Measurements from ENCODE around the gene TRAF5. TPM values are rescaled to one million over a fixed set of nuclear protein-coding genes. Genes with fewer than 3 reads are reported as not detected.

The TRAF5 gene
- total and polyA plus RNA-seq, 2 of the 4 experiments (the other 2 are of a cell fraction), result 10.0 to 14.7 TPM

DNA sequence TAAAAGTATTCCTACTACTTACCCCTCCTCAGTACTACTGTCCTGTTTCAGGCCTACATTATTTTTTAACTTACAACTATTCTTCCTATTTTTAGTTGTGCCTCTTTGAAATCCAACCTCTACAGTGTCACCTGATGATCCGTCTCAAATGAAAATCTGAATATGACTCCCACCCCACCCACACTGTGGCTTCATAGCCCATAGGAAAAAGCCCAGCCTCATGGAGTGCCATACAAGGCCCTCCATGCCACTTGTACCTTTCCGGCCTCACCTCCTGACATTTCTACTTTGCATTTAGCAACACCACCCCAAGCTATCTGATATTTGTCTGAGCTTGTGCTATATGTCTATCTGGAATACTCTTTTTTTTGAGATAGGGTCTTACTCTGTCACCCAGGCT, 49.3 kb downstream of the TRAF5 start:
- Histone ChIP-seq H3K27ac (ENCODE audit: insufficient read depth, low read length) (no peak overlapping the region), H3K14ac (replicated peaks; ENCODE audit: low read depth, low read length) (no peak overlapping the region), H2BK120ac (ENCODE audit: low read depth, low read length) (no peak overlapping the region), H3K9me1 (ENCODE audit: insufficient read depth, low read length) (no peaks in the 10 kb centered on the region; the same call in 1 of the 2 replicates), H3K79me1 (ENCODE audit: low read depth in 1 of 2, low read length in 2 of 2) (no peaks in the 10 kb centered on the region; a peak in 1 of 4 replicates), H3K4me2 (ENCODE audit: low read depth, low read length) (no peak overlapping the region), H3K36me3 (ENCODE audit: control insufficient read depth, insufficient read depth, low read length) (peaks cover 17% of the 10 kb centered on the region), H3K18ac (ENCODE audit: low read depth, low read length) (no peak overlapping the region), H3K27me3 (ENCODE audit: control insufficient read depth, insufficient read depth, low read length) (no peaks in the 10 kb centered on the region), H4K20me1 (ENCODE audit: insufficient read depth, low read length) (no peaks in the 10 kb centered on the region), H4K91ac (ENCODE audit: insufficient read depth, low read depth, low read length) (no peak overlapping the region), H2AFZ (replicated peaks; ENCODE audit: low read length, poor library complexity) (no peak overlapping the region), H2BK15ac (ENCODE audit: low read depth, low read length) (no peak overlapping the region), H2AK9ac (replicated peaks; ENCODE audit: low read depth, low read length, poor library complexity) (no peak overlapping the region), H3K9me3 (ENCODE audit: control insufficient read depth, insufficient read depth, low read length) (no peaks in the 10 kb centered on the region), H3K4me1 (ENCODE audit: control insufficient read depth, insufficient read depth, low read length) (no peaks in the 10 kb centered on the region), H2BK5ac (ENCODE audit: low read depth, low read length, poor library complexity, severe bottlenecking) (no peak overlapping the region), H3K4me3 (ENCODE audit: insufficient read depth, low read depth, low read length) (no peak overlapping the region), H4K5ac (ENCODE audit: low read depth, low read length) (no peak overlapping the region), H4K8ac (ENCODE audit: low read depth in 2 of 2, low read length in 2 of 2) (no peak overlapping the region), H3K9ac (ENCODE audit: low read depth, low read length) (no peak overlapping the region), H3K23ac (ENCODE audit: low read depth, low read length) (no peak overlapping the region), H2BK20ac (ENCODE audit: low read depth, low read length) (no peak overlapping the region), H3K4ac (ENCODE audit: low read depth, low read length) (no peak overlapping the region), H3K56ac (ENCODE audit: extremely low read depth, insufficient read depth, low read length) (no peak overlapping the region), H2AK5ac (ENCODE audit: low read depth, low read length) (no peak overlapping the region)
- ATAC-seq (ENCODE audit: low read depth) (no peak), DNase-seq (no peak)
- 57% methylated on average over 1 of the region's 2 CpGs; no CpG with 5 or more reads in 1 of the 2 experiments for WGBS, 2 experiments (ENCODE audit: extremely low coverage in 2 of 2, insufficient read length in 1 of 2)
- POLR2A ChIA-PET (ENCODE audit: unreplicated experiment), result no interaction called here
- CTCF ChIA-PET, result no interaction called here
- intact Hi-C loops (cut with micrococcal nuclease), result no loop called here
- TF ChIP-seq, protein P1, sequence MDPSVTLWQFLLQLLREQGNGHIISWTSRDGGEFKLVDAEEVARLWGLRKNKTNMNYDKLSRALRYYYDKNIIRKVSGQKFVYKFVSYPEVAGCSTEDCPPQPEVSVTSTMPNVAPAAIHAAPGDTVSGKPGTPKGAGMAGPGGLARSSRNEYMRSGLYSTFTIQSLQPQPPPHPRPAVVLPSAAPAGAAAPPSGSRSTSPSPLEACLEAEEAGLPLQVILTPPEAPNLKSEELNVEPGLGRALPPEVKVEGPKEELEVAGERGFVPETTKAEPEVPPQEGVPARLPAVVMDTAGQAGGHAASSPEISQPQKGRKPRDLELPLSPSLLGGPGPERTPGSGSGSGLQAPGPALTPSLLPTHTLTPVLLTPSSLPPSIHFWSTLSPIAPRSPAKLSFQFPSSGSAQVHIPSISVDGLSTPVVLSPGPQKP (IDR thresholded peaks at IDR 0.05; ENCODE audit: borderline replicate concordance, low read depth, low read length), result no peak
- no peak for TF ChIP-seq RCOR1 (IDR thresholded peaks at IDR 0.05; ENCODE audit: insufficient replicate concordance, low read length)
- TF ChIP-seq MAZ (IDR thresholded peaks at IDR 0.05; ENCODE audit: borderline replicate concordance, low read depth, low read length), result no peak
- TF ChIP-seq RAD21 (IDR thresholded peaks at IDR 0.05; ENCODE audit: low read length), result no peak
- TF ChIP-seq BHLHE40 (IDR thresholded peaks at IDR 0.05; ENCODE audit: low read depth, low read length), result no peak
- TF ChIP-seq, protein P2, sequence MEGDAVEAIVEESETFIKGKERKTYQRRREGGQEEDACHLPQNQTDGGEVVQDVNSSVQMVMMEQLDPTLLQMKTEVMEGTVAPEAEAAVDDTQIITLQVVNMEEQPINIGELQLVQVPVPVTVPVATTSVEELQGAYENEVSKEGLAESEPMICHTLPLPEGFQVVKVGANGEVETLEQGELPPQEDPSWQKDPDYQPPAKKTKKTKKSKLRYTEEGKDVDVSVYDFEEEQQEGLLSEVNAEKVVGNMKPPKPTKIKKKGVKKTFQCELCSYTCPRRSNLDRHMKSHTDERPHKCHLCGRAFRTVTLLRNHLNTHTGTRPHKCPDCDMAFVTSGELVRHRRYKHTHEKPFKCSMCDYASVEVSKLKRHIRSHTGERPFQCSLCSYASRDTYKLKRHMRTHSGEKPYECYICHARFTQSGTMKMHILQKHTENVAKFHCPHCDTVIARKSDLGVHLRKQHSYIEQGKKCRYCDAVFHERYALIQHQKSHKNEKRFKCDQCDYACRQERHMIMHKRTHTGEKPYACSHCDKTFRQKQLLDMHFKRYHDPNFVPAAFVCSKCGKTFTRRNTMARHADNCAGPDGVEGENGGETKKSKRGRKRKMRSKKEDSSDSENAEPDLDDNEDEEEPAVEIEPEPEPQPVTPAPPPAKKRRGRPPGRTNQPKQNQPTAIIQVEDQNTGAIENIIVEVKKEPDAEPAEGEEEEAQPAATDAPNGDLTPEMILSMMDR (conservative IDR thresholded peaks at IDR 0.05; ENCODE audit: low read depth, low read length), result no peak
- TF ChIP-seq CHD1 (IDR thresholded peaks at IDR 0.05; ENCODE audit: low read depth, low read length), result no peak
- TF ChIP-seq, protein P3, sequence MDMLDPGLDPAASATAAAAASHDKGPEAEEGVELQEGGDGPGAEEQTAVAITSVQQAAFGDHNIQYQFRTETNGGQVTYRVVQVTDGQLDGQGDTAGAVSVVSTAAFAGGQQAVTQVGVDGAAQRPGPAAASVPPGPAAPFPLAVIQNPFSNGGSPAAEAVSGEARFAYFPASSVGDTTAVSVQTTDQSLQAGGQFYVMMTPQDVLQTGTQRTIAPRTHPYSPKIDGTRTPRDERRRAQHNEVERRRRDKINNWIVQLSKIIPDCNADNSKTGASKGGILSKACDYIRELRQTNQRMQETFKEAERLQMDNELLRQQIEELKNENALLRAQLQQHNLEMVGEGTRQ (IDR thresholded peaks at IDR 0.05; ENCODE audit: low read depth, low read length), result no peak
- no peak for TF ChIP-seq CEBPB (IDR thresholded peaks at IDR 0.05; ENCODE audit: low read depth, low read length)
- TF ChIP-seq RFX5 (IDR thresholded peaks at IDR 0.05; ENCODE audit: low read depth, low read length), result no peak
- BruUV-seq (replicated peaks), result no TSS peak
- dilution Hi-C loops (cut with HindIII; ENCODE audit: low sequenced_read_pairs, unreplicated experiment), result no loop called here
- in situ Hi-C loops (cut with MboI; ENCODE audit: low sequenced_read_pairs), result no loop called here
